WTC11 (cell line): Measurements from ENCODE around the gene FREM2. TPM values are rescaled to one million over a fixed set of nuclear protein-coding genes. Genes with fewer than 3 reads are reported as not detected.

Experiments
- ATAC-seq: fragments of 200-7000 bp; cut with Tn5 transposase; 2 replicates; pipeline ENCODE4 v1.10.0; 2021; ENCODE audit warnings: mild to moderate bottlenecking, moderate library complexity
- CTCF ChIA-PET: fragments of 300-600 bp; sonication (Branson Sonifier 250); formaldehyde crosslinking; loops from one replicate; lab custom pipeline; 2021; ENCODE audit warnings: antibody characterized with exemption; lab: Charles Lee
- POLR2A ChIA-PET: fragments of 350-600 bp; sonication (Branson Sonifier 250); formaldehyde crosslinking; loops from one replicate; lab custom pipeline; 2021; ENCODE audit warnings: antibody characterized with exemption; lab: Charles Lee
- DNase-seq: peaks from one replicate; pipeline ENCODE4 v3.0.0; 2021; ENCODE audit warnings: low spot score
- H3K27ac Mint-ChIP-seq: 2 replicates; pipeline ENCODE4 v1.8.0; 2021; ENCODE audit warnings: mixed read lengths
- H3K27me3 Mint-ChIP-seq: 2 replicates; pipeline ENCODE4 v1.8.0; 2021; ENCODE audit warnings: low read depth, mild to moderate bottlenecking, moderate library complexity, mixed read lengths
- H3K36me3 Mint-ChIP-seq: 2 replicates; pipeline ENCODE4 v1.8.0; 2021; ENCODE audit warnings: mixed read lengths
- H3K4me1 Mint-ChIP-seq: 2 replicates; pipeline ENCODE4 v1.8.0; 2022; ENCODE audit warnings: mixed read lengths
- H3K4me3 Mint-ChIP-seq: 2 replicates; pipeline ENCODE4 v1.8.0; 2021; ENCODE audit warnings: mild to moderate bottlenecking, moderate library complexity, mixed read lengths
- H3K9me3 Mint-ChIP-seq: 2 replicates; pipeline ENCODE4 v1.8.0; 2021; ENCODE audit warnings: mixed read lengths
- AR ChIP-seq: fragments of 250-450 bp; sonication (Bioruptor Pico); IDR thresholded peaks from 2 replicates; pipeline ENCODE4 v1.9.0; 2021; ENCODE audit warnings: mild to moderate bottlenecking
- ATF1 ChIP-seq: sonication (generic); formaldehyde crosslinking; IDR thresholded peaks from 2 replicates; pipeline ENCODE4 v1.8.1; 2023; ENCODE audit warnings: mild to moderate bottlenecking, moderate library complexity, missing genetic modification reagents
- ATF3 ChIP-seq: sonication (generic); formaldehyde crosslinking; conservative IDR thresholded peaks from 2 replicates; pipeline ENCODE4 v1.8.1; 2022; ENCODE audit warnings: mild to moderate bottlenecking, missing genetic modification reagents
- E2F1 ChIP-seq: sonication (generic); formaldehyde crosslinking; IDR thresholded peaks from 2 replicates; pipeline ENCODE4 v1.8.0; 2022; ENCODE audit warnings: mild to moderate bottlenecking, missing genetic modification reagents
- E2F5 ChIP-seq: sonication (generic); formaldehyde crosslinking; IDR thresholded peaks from 2 replicates; pipeline ENCODE4 v1.8.1; 2022; ENCODE audit warnings: mild to moderate bottlenecking, moderate library complexity, missing genetic modification reagents
- ESRRA ChIP-seq: sonication (generic); formaldehyde crosslinking; IDR thresholded peaks from 2 replicates; pipeline ENCODE4 v1.8.1; 2022; ENCODE audit warnings: mild to moderate bottlenecking, missing genetic modification reagents, borderline replicate concordance
- ETV6 ChIP-seq: sonication (generic); formaldehyde crosslinking; IDR thresholded peaks from 2 replicates; pipeline ENCODE4 v1.8.1; 2022; ENCODE audit warnings: mild to moderate bottlenecking, missing genetic modification reagents
- FOXK1 ChIP-seq: sonication (generic); formaldehyde crosslinking; IDR thresholded peaks from 2 replicates; pipeline ENCODE4 v1.8.0; 2022; ENCODE audit warnings: mild to moderate bottlenecking, moderate library complexity, missing genetic modification reagents
- FOXP4 ChIP-seq: sonication (generic); formaldehyde crosslinking; IDR thresholded peaks from 2 replicates; pipeline ENCODE4 v1.8.0; 2022; ENCODE audit warnings: mild to moderate bottlenecking, missing genetic modification reagents
- HMGA2 ChIP-seq: fragments of 250-450 bp; sonication (Bioruptor Pico); IDR thresholded peaks from 2 replicates; pipeline ENCODE4 v1.4.0; 2021; ENCODE audit warnings: mild to moderate bottlenecking, moderate library complexity
- IRF1 ChIP-seq: sonication (generic); formaldehyde crosslinking; IDR thresholded peaks from 2 replicates; pipeline ENCODE4 v1.8.0; 2023; ENCODE audit warnings: missing genetic modification reagents
- MAX ChIP-seq: sonication (generic); formaldehyde crosslinking; IDR thresholded peaks from 2 replicates; pipeline ENCODE4 v1.8.0; 2022; ENCODE audit warnings: mild to moderate bottlenecking, missing genetic modification reagents
- MLX ChIP-seq: sonication (generic); formaldehyde crosslinking; IDR thresholded peaks from 2 replicates; pipeline ENCODE4 v1.8.1; 2023; ENCODE audit warnings: mild to moderate bottlenecking, missing genetic modification reagents, moderate library complexity
- MYBL2 ChIP-seq: sonication (generic); formaldehyde crosslinking; IDR thresholded peaks from 2 replicates; pipeline ENCODE4 v1.8.1; 2023; ENCODE audit warnings: mild to moderate bottlenecking, moderate library complexity, missing genetic modification reagents
- NR3C1 ChIP-seq: sonication (generic); formaldehyde crosslinking; conservative IDR thresholded peaks from 2 replicates; pipeline ENCODE4 v1.8.1; 2023; ENCODE audit warnings: low read depth, mild to moderate bottlenecking, missing genetic modification reagents
- OVOL2 ChIP-seq: fragments of 250-450 bp; sonication (Bioruptor Pico); IDR thresholded peaks from 2 replicates; pipeline ENCODE4 v1.9.0; 2021; ENCODE audit warnings: mild to moderate bottlenecking, borderline replicate concordance
- SMAD3 ChIP-seq: sonication (generic); formaldehyde crosslinking; IDR thresholded peaks from 2 replicates; pipeline ENCODE4 v1.8.0; 2022; ENCODE audit warnings: missing genetic modification reagents, mild to moderate bottlenecking, borderline replicate concordance
- SOX15 ChIP-seq: fragments of 250-450 bp; sonication (Bioruptor Pico); IDR thresholded peaks from 2 replicates; pipeline ENCODE4 v1.9.0; 2021; ENCODE audit warnings: mild to moderate bottlenecking
- SP1 ChIP-seq: sonication (generic); formaldehyde crosslinking; conservative IDR thresholded peaks from 2 replicates; pipeline ENCODE4 v1.8.1; 2022; ENCODE audit warnings: missing genetic modification reagents
- ZMAT4 ChIP-seq: fragments of 250-450 bp; sonication (Bioruptor Pico); IDR thresholded peaks from 2 replicates; pipeline ENCODE4 v1.9.0; 2021; ENCODE audit warnings: mild to moderate bottlenecking
- ZNF121 ChIP-seq: sonication (generic); formaldehyde crosslinking; IDR thresholded peaks from 2 replicates; pipeline ENCODE4 v1.8.0; 2023; ENCODE audit warnings: missing genetic modification reagents
- ZNF263 ChIP-seq: sonication (generic); formaldehyde crosslinking; IDR thresholded peaks from 2 replicates; pipeline ENCODE4 v1.8.1; 2022; ENCODE audit warnings: low read depth, mild to moderate bottlenecking, moderate library complexity, missing genetic modification reagents
- ZNF317 ChIP-seq: sonication (generic); formaldehyde crosslinking; IDR thresholded peaks from 2 replicates; pipeline ENCODE4 v1.8.1; 2023; ENCODE audit warnings: low read depth, mild to moderate bottlenecking, moderate library complexity, missing genetic modification reagents, borderline replicate concordance
- ZNF416 ChIP-seq: fragments of 250-450 bp; sonication (Bioruptor Pico); IDR thresholded peaks from 2 replicates; pipeline ENCODE4 v1.9.0; 2021; ENCODE audit warnings: mild to moderate bottlenecking, inconsistent platforms
- ZNF423 ChIP-seq: fragments of 250-450 bp; sonication (Bioruptor Pico); IDR thresholded peaks from 2 replicates; pipeline ENCODE4 v2.1.2; 2022; ENCODE audit warnings: mild to moderate bottlenecking, moderate library complexity
- total RNA-seq: library from RNA; stranded (reverse); gene quantifications from 3 replicates; pipeline ENCODE4 v1.2.3, GENCODE V29; 2021

The FREM2 gene
- total RNA-seq, 1 experiment from 2014 or later, result 23.7 TPM

- ATAC-seq, result peak; percentile 20
- ChIA-PET CTCF (interaction anchor here (0.6 to 3.4 kb wide), 15 partner anchors 8 to 818 kb away, joined by 3 to 22 read pairs (median 5); partner anchors contain the start of gene TRPC4), POLR2A (interaction anchor here (0.9 to 1.8 kb wide), 9 partner anchors 9 to 338 kb away, joined by 3 to 11 read pairs (median 4); partner anchors contain the start of gene UFM1)
- peak; percentile 60 for DNase-seq
- Mint-ChIP-seq H3K9me3 (peaks cover 18% of the 10 kb centered on the region), H3K4me3 (peak overlapping the region; percentile 86), H3K27ac (no peak overlapping the region), H3K4me1 (peaks cover 17% of the 10 kb centered on the region), H3K36me3 (peaks cover 39% of the 10 kb centered on the region), H3K27me3 (peaks cover 19% of the 10 kb centered on the region)
- TF ChIP-seq FOXP4 (CRISPR knock-in tag) (peak; percentile 82), HMGA2 (CRISPR knock-in tag) (no peak), SOX15 (CRISPR knock-in tag) (no peak), FOXK1 (CRISPR knock-in tag) (0 out of 2 replicates have a peak, but pooled peaks have one; percentile 45), SP1 (CRISPR knock-in tag) (no peak; the same call in 1 of the 2 replicates), MAX (CRISPR knock-in tag) (no peak; the same call in none of the 2 replicates), ESRRA (0 out of 2 replicates have a peak, but pooled peaks have one; percentile 40), MLX (CRISPR knock-in tag) (no peak), ETV6 (CRISPR knock-in tag) (no peak), ZNF317 (CRISPR knock-in tag) (no peak), NR3C1 (CRISPR knock-in tag) (no peak), ATF3 (CRISPR knock-in tag) (no peak), ZNF121 (no peak; the same call in 1 of the 2 replicates), SMAD3 (CRISPR knock-in tag) (no peak), ZMAT4 (CRISPR knock-in tag) (no peak), ZNF416 (no peak), MYBL2 (CRISPR knock-in tag) (peak; percentile 9; the same call in 1 of the 2 replicates), AR (CRISPR knock-in tag) (no peak), ZNF263 (CRISPR knock-in tag) (no peak), ZNF423 (no peak), OVOL2 (CRISPR knock-in tag) (no peak), ATF1 (CRISPR knock-in tag) (no peak), E2F1 (CRISPR knock-in tag) (no peak), E2F5 (CRISPR knock-in tag) (no peak), IRF1 (CRISPR knock-in tag) (0 out of 2 replicates have a peak, but pooled peaks have one; percentile 55)
Observed at GRCh38 chr13:38687246-38688229, 661 bp downstream of the FREM2 start.
